HepG2 (cell line): ENCODE results near the gene ARHGAP32. TPM values are rescaled to one million over a fixed set of nuclear protein-coding genes. Genes with fewer than 3 reads are reported as not detected.

Experiments
- KDM5B ChIP-seq: sonication (generic); formaldehyde crosslinking; IDR thresholded peaks from 2 replicates; pipeline ENCODE4 v1.4.0; 2020; ENCODE audit warnings: missing genetic modification reagents, mild to moderate bottlenecking, borderline replicate concordance
- KIAA2018 ChIP-seq: sonication (generic); formaldehyde crosslinking; IDR thresholded peaks from 2 replicates; pipeline ENCODE4 v1.5.0; 2020; ENCODE audit warnings: mild to moderate bottlenecking, missing genetic modification reagents, borderline replicate concordance
- NPAS2 ChIP-seq: sonication (generic); formaldehyde crosslinking; IDR thresholded peaks from 2 replicates; pipeline ENCODE4 v1.8.0; 2022; ENCODE audit warnings: mild to moderate bottlenecking, missing genetic modification reagents, borderline replicate concordance
- SETDB1 ChIP-seq: sonication (generic); formaldehyde crosslinking; IDR thresholded peaks from 2 replicates; pipeline ENCODE4 v1.5.1; 2020; ENCODE audit warnings: missing genetic modification reagents, mild to moderate bottlenecking, borderline replicate concordance
- TFE3 ChIP-seq: IDR thresholded peaks from 2 replicates; pipeline ENCODE4 v1.6.1; 2016
- ZKSCAN1 ChIP-seq: fragments of 150-350 bp; IDR thresholded peaks from 2 replicates; pipeline ENCODE4 v1.6.1; 2014; ENCODE audit warnings: low read length
- ZNF331 ChIP-seq: sonication (generic); formaldehyde crosslinking; IDR thresholded peaks from 2 replicates; pipeline ENCODE4 v1.4.0; 2020; ENCODE audit warnings: missing genetic modification reagents
- ZNF773 ChIP-seq: sonication (generic); formaldehyde crosslinking; IDR thresholded peaks from 2 replicates; pipeline ENCODE4 v1.4.0; 2020; ENCODE audit warnings: missing genetic modification reagents, borderline replicate concordance
- polyA plus RNA-seq, 8 experiments: library from polyadenylated mRNA; depleted of rRNA in 3 of 8; stranded (reverse) in 7 of 8; unstranded in 1 of 8; fragments of >200 nt; fragmentation: Illumina TruSeq in 4 of 8; extraction: Trizol in 4 of 8; gene quantifications; 2 replicates each; pipeline versions ENCODE4 v1.2.1 to v1.2.3, GENCODE V29; 2011 to 2016; ENCODE audit warnings: low read depth in 4 of 8, missing spikeins in 1 of 8, mixed read lengths in 1 of 8; ENCODE audit not compliant: insufficient read depth in 1 of 8
- total RNA-seq, 5 experiments: library from RNA; depleted of rRNA; stranded (reverse); fragments of >200 nt; fragmentation: Illumina TruSeq; extraction: Trizol; gene quantifications; 2 replicates each; pipeline ENCODE4 v1.2.3, GENCODE V29; 2016; ENCODE audit warnings: low read depth in 1 of 5

Gene ARHGAP32
- total and polyA plus RNA-seq, 2 of the 13 experiments (the other 11 are each of a cell fraction or from before 2014, with no cell fraction given), result 6.3 to 8.2 TPM

- TF ChIP-seq KIAA2018 (no peak), TFE3 (CRISPR knock-in tag) (no peak), ZNF331 (CRISPR knock-in tag) (no peak), SETDB1 (CRISPR knock-in tag) (no peak), ZKSCAN1 (no peak), KDM5B (CRISPR knock-in tag) (no peak), NPAS2 (CRISPR knock-in tag) (no peak), ZNF773 (CRISPR knock-in tag) (no peak)
Measured at GRCh38 chr11:129234978-129235377, 42.9 kb upstream of the ARHGAP32 start (continued).
